ENCODE results near the gene TAOK2. TPM values are rescaled to one million over a fixed set of nuclear protein-coding genes. Genes with fewer than 3 reads are reported as not detected.

The TAOK2 gene
- total RNA-seq, 1 experiment from 2014 or later: 47.4 TPM

DNA sequence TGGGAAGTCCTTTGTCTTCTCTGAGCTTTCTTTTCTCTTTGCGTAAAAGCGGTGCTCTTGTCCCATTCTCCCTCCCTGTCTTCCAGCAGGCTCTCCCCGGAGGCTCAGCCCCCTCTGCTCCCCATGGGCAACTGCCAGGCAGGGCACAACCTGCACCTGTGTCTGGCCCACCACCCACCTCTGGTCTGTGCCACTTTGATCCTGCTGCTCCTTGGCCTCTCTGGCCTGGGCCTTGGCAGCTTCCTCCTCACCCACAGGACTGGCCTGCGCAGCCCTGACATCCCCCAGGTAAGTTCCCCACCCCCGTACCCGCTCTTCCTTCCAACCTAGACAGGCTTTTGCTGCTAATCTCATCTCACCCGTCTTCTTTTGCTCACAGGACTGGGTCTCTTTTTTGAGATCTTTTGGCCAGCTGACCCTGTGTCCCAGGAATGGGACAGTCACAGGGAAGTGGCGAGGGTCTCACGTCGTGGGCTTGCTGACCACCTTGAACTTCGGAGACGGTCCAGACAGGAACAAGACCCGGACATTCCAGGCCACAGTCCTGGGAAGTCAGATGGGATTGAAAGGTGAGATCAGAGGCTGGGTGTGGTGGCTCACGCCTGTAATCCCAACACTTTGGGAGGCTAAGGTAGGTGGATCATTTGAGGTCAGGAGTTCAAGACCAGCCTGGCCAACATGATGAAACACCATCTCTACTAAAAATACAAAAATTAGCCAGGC lies 10.5 kb upstream of the TAOK2 start:
- no peak for DNase-seq (ENCODE audit: low read depth)

DNA sequence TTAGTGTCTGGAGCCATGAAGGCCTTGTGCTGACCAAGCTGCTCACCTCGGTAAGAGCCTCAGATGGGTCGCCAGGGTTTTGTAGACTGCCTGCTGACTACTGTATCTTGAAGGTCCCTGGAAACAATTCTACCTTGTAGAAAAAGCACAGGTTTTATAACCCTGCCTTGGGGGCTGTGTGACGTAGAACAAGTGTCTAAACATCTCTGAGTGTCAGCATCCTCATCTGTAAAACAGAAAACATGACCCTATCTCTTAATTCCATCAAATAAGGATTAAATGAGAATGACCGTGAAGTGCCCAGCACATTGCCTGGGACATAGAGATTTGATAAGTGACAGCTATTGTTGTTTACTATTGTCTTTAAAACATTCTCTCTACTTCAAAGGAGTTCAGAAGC lies 5.5 kb upstream of the TAOK2 start:
- no peak for DNase-seq (ENCODE audit: low read depth)

DNA sequence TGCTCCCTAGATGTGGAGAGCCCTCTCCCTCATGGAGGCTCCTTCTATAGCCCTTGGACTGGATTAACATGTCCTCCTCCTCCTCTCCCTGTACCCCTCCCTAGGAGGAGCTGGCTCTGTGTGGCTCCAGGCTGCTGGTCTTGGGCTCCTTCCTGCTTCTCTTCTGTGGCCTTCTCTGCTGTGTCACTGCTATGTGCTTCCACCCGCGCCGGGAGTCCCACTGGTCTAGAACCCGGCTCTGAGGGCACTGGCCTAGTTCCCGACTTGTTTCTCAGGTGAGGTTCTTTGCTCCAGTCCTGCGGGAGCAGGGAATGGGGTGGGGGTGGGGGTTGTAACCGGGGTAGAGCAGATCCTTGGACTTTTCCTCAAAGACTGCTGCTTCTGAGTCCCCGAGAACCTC lies 2.4 kb upstream of the TAOK2 start:
- DNase-seq (ENCODE audit: low read depth): no peak

DNA sequence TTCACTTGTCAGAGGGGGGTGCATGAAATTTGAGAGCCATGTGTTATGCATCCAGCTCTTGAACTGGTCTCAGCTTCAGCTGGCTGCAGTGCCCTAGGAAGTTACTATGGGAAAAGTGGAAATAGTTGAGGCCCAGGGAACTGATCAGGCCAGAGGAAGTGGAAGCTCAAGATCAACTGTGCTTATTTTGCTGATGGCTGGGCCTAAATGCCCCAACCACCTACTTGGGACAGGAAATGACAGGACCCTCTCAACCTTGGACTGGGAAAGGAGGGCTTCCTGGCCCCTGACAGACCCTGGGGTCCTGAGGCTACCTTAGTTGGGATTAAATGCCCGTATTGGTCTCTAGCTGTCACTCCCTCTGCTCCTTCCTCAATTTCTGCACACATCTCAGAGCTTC lies 1.2 kb upstream of the TAOK2 start:
- no peak for DNase-seq (ENCODE audit: low read depth)

DNA sequence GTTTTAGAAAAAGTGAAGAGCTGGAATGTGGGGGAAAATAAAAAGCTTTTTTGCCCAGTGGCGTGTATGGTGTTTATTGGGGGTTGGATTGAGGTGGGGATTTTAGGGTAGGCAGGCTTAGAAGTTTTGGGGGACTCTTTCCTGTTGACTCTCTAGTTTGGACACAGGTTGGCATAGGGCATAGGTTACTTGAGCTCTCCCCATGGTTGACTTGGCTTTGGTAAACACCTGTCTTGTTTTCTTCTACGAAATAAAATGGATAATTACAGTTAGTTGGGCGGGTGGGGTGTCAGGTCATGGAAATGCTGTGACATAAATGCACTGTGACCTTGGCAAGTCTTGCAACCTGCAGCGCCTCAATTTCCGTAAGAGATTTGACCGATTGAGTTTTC lies 680 bp upstream of the TAOK2 start:
- DNase-seq (ENCODE audit: low read depth): no peak

DNA sequence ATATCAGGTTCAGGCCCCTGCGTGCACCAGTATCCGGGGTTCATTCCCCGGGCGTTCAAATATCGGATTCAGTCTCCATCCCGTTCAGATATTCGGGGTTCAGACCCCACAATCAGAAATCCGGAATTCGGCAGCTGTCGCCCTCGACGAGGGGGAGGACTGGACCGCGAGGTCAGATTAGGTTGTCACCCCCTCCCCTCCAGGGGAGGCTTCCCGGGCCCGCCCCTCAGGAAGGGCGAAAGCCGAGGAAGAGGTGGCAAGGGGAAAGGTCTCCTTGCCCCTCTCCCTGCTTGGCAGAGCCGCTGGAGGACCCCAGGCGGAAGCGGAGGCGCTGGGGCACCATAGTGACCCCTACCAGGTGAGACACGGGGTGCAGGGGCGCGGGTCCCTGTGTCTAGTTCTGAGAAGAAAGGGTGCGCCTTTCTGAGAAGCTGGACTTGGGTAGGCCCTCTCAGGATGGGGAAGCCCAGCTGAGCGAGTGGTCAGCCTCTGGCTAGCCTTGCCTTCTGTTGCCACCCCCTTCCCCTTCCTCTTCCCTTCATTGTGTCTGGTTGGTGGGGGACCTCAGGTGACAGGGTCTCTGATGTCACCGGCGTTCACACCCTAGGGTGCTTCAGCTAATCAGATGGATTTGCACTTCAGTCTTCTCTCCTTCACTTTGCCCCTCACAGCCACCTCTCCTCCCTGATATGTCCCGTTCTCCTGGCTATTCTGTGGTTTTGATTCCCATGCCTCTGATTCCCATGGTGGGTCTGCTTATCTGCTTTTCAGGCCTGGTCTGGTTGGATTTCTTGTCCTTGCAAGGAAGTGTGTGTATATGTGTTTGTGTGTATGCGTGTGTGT lies 844 bp downstream of the TAOK2 start:
- peak; percentile 31 for DNase-seq (ENCODE audit: low read depth)

DNA sequence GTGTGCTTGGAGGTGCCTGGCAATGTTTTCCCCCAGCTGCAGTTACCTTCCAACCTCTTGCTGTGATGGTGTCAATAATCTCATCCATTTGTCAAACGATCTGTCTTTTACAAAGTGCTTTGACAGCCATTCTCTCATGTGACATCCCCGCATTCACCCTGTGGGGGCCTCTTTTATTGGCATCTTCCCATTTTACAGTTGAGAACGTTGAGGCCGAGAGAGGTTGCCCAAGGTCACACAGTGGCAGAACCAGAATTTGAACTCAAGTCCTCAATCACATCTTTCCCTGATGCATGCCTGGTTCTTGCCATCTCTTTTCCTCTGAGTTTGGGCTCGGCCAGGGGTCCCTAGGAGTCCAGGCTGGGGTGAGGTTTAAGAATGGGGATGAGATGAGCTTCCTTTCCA lies 1.5 kb downstream of the TAOK2 start:
- no peak for DNase-seq (ENCODE audit: low read depth)

DNA sequence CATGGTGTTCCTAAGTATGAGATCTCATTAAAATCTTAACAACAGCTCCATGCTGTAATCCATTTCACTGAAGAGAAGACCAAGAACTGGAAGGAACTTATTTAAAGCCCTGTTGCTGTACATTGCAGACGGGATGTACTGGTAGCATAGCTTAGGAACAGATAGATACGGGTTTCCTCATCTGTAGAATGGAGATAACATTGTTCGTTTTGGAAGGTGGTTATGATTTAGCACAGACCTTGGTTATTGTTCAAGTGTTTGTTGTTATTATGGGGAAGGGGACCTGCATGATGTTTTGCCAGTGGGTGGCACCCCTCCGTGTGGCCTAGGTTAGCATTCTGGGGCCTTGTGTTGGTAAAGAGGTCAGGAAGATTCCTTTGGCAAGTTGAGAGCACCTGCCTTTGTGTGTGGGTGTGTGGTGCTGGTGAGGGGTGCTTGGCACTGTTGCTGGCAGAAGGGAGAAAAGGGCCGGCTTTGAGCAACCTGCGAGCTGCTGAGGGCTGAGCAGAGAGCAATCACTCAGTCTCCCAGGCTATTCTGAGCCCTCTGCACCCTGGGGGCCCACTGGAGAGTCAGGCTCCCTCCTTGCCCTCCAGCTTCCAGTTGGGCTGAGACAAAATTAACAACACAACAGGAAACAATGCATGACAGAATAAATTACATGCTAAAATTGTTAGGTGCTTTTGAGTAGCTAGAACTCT lies 2.3 kb downstream of the TAOK2 start:
- no peak for DNase-seq (ENCODE audit: low read depth)

DNA sequence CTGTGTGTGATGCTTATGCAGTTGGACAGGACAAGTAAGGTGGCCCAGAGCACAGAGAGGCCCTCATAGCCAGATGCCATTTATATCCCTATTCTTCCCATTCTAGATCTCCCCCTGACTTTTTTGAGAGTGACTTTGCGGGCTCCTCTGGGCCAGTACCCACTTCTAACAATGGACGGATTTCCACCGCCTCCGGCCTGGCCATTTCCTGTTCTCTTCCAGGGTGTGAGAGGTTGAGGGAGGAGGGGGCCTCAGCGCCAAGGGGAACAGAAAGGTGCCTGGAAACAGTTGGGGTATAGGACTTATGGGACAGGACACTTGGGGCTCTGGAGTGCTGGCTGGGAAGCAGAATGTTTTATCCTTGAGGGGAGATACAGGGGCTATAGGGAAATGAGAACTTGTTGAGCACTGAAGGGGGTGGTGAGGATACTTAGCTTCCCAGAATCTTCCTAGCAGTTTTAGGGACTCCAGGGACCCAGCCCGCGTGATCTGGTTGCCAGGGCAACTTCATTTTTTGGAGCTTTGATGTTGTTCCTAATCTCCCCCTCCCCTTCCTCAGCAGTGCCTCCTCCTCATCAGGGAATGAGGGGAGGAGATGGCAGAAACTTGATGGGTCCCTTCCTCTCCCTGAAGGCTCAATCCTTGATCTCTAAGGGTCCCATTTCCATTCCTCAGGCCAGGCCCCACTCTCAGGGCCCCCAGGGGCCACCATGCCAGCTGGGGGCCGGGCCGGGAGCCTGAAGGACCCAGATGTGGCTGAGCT lies 3.6 kb downstream of the TAOK2 start:
- no peak for DNase-seq (ENCODE audit: low read depth)

DNA sequence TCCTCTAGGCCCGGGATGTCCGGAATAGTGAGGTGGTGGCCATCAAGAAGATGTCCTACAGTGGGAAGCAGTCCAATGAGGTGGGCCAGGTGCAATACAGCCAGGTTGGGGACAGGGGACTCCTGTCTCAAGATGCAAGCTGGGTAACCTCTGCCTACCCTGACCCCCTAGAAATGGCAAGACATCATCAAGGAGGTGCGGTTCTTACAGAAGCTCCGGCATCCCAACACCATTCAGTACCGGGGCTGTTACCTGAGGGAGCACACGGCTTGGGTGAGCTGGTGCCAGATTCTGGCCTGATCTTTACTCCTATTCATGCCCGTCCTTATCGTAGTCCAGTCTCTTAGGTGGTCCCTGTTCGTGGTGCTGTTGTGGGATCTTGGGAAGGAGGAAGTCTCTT lies 4.4 kb downstream of the TAOK2 start:
- no peak for DNase-seq (ENCODE audit: low read depth)

DNA sequence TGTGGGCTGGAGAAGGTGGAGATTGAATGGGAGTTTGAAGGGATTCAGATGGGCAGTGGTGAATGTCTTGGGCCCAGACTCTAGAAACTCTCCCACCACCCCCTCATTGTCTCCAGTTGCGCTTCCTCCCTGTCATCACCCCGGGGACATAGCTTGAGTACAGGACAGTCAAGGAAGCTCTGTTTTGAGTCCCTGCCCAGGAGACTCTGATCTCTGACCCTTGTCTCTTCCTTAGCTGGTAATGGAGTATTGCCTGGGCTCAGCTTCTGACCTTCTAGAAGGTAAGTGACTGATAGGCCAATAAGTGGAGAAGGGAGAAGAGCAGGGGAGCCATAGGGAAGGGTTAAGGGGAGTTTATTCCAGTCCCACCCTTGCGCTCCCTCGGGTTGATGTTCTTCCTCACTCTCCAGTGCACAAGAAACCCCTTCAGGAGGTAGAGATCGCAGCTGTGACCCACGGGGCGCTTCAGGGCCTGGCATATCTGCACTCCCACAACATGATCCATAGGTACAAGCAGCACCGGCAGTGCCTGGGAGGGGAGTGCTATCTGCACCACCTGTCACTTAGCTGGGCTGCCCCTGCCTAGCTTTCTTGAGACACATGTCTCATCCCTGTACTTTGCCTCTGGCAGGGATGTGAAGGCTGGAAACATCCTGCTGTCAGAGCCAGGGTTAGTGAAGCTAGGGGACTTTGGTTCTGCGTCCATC lies 5.0 kb downstream of the TAOK2 start:
- DNase-seq (ENCODE audit: low read depth): no peak

DNA sequence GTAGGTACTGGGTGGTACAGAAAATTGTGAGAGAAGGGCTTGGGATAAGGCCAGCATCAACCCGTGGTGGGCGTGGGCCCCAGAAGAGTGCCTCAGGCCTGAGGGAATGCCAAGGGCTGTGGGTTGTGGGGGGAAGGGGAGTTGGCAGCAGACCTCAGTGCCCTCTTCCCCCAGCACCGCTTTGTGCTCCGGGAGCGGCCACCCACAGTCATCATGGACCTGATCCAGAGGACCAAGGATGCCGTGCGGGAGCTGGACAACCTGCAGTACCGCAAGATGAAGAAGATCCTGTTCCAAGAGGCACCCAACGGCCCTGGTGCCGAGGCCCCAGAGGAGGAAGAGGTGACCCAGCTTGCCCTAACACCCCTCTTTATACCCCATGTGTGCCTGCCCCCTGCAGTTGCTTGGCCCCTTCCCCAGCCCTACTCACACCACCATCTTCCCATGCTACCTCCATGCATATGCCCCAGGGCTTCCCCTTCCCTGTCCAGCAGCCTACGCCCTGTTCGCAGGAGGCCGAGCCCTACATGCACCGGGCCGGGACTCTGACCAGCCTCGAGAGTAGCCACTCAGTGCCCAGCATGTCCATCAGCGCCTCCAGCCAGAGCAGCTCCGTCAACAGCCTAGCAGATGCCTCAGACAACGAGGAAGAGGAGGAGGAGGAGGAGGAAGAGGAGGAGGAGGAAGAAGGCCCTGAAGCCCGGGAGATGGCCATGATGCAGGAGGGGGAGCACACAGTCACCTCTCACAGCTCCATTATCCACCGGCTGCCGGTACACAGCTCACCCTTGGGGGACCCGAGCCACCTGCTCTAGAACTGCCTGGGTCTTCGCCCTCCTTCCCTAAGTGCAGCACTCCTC lies 9.1 kb downstream of the TAOK2 start:
- DNase-seq (ENCODE audit: low read depth): no peak

DNA sequence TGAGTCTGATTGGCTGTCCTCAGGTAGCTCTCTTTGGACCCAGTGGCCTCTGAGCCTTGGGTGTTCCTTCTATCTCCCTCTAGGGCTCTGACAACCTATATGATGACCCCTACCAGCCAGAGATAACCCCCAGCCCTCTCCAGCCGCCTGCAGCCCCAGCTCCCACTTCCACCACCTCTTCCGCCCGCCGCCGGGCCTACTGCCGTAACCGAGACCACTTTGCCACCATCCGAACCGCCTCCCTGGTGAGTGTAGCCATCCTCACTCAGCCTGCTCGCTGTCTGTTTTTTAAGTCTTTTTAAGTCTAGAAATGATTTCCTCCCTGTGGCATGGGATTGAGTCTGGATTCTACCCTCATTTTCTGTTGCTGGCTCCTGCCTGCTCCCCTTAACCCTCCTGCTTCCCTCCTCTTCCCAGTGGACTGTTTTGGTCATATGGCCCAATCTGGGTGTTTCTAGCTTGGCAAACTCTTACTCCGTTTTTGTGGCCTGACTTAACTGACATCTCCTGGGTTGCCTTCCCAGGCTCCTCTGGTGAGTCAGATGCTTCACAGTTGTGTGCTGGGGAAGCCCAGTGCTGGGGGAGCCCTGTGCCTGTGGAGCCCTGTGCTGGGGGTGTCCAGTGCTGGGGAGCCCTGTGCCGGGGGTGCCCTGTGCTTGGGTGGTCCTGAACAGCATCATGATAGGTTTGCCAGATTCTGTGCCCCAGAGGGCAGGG lies 9.9 kb downstream of the TAOK2 start:
- DNase-seq (ENCODE audit: low read depth): no peak

DNA sequence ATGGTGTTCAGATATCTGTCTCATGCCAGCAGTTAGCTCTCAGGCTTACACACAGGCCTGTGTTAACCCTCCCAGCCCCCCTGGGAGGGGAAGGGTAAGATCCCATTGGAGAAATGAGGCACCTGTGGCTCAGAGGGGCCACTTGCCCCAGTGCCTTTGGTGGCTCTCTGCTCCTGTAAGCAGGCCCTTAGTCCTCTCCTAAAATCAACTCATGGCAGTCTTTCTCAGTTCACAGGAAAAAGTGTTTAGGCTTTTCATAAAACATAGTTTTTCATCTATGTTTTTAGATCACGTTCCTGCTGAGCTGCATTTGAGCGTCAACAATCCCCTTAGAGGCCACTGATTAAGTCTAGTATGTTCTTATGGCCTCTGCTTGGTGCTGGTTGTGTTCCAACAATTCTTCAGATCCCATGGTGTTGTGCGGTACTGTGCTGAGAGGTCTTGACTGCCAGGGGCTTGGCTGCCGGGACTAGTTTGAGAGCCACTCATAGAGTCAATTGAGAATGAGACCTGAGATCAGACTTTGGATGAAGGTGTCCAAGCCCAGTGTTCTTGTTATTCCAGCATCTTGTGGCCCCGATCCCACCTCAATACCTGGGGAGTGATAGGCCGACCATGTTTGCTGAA lies 10.6 kb downstream of the TAOK2 start:
- no peak for DNase-seq (ENCODE audit: low read depth)

DNA sequence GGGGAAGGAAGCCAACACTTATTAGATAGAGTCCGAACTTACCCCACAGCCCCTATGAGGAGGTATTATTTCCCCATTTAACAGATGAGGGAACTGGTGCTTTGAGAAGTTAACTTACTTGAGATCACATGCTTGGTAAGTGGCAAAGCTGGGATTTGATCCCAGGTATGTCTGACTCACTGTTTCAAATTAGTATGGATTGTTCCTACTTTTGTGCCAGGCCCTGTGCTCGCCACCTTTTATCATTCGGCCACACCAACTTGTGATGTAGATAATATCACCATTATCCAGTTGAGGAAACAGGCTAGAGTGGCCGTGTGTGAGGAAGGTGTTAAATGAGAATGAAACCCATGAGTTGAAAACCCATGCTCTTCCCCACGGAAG lies 11.1 kb downstream of the TAOK2 start:
- DNase-seq (ENCODE audit: low read depth): no peak

DNA sequence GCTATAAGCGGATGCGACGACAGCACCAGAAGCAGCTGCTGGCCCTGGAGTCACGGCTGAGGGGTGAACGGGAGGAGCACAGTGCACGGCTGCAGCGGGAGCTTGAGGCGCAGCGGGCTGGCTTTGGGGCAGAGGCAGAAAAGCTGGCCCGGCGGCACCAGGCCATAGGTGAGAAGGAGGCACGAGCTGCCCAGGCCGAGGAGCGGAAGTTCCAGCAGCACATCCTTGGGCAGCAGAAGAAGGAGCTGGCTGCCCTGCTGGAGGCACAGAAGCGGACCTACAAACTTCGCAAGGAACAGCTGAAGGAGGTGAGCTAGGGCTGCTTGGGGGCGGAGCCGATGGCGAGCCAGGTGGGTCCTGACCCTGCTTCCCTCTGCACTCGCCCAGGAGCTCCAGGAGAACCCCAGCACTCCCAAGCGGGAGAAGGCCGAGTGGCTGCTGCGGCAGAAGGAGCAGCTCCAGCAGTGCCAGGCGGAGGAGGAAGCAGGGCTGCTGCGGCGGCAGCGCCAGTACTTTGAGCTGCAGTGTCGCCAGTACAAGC lies 11.7 kb downstream of the TAOK2 start:
- no peak for DNase-seq (ENCODE audit: low read depth)

DNA sequence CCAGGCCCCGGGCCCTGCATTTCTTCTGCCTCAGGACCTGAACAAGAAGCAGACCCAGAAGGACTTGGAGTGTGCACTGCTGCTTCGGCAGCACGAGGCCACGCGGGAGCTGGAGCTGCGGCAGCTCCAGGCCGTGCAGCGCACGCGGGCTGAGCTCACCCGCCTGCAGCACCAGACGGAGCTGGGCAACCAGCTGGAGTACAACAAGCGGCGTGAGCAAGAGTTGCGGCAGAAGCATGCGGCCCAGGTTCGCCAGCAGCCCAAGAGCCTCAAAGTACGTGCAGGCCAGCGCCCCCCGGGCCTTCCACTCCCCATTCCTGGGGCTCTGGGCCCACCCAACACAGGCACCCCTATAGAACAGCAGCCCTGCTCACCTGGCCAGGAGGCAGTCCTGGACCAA lies 12.6 kb downstream of the TAOK2 start:
- no peak for DNase-seq (ENCODE audit: low read depth)

DNA sequence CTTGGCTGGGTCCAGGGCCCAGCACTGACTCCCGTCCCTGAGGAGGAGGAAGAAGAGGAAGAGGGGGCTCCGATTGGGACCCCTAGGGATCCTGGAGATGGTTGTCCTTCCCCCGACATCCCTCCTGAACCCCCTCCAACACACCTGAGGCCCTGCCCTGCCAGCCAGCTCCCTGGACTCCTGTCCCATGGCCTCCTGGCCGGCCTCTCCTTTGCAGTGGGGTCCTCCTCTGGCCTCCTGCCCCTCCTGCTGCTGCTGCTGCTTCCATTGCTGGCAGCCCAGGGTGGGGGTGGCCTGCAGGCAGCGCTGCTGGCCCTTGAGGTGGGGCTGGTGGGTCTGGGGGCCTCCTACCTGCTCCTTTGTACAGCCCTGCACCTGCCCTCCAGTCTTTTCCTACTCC lies 13.3 kb downstream of the TAOK2 start:
- no peak for DNase-seq (ENCODE audit: low read depth)
